Loucy (cell line): ENCODE results near the gene C13orf46.

Experiments used
- H2AFZ ChIP-seq: fragments of 200-600 bp; sonication (generic); 2 replicates; pipeline ENCODE4 v1.6.0; 2016; ENCODE audit warnings: antibody characterized with exemption, mild to moderate bottlenecking, low read length, moderate library complexity
- H3F3A ChIP-seq: fragments of 200-600 bp; 2 replicates; pipeline ENCODE4 v1.6.0; 2016; ENCODE audit warnings: antibody characterized with exemption, low read depth, mild to moderate bottlenecking
- H3K27me3 ChIP-seq: fragments of 200-600 bp; sonication (generic); 2 replicates; pipeline ENCODE4 v1.6.1; 2014; ENCODE audit warnings: low read length, mild to moderate bottlenecking; ENCODE audit not compliant: insufficient read depth, poor library complexity, severe bottlenecking
- H3K36me3 ChIP-seq: fragments of 200-600 bp; sonication (generic); 2 replicates; pipeline ENCODE4 v1.6.1; 2016; ENCODE audit warnings: low read length; ENCODE audit not compliant: insufficient read depth
- H3K4me1 ChIP-seq: fragments of 200-600 bp; sonication (generic); 2 replicates; pipeline ENCODE4 v1.5.1; 2014; ENCODE audit warnings: low read length, mild to moderate bottlenecking; ENCODE audit not compliant: insufficient read depth, poor library complexity, severe bottlenecking
- H3K4me2 ChIP-seq: fragments of 200-600 bp; sonication (generic); 2 replicates; pipeline ENCODE4 v1.6.0; 2014; ENCODE audit warnings: antibody characterized with exemption, low read length, low read depth, mild to moderate bottlenecking; ENCODE audit not compliant: poor library complexity, severe bottlenecking
- H3K4me3 ChIP-seq: fragments of 200-600 bp; sonication (generic); 2 replicates; pipeline ENCODE4 v1.5.1; 2014; ENCODE audit warnings: low read length, mild to moderate bottlenecking, mixed read lengths; ENCODE audit not compliant: poor library complexity, severe bottlenecking
- H3K79me2 ChIP-seq: fragments of 200-600 bp; sonication (generic); 2 replicates; pipeline ENCODE4 v1.6.1; 2014; ENCODE audit warnings: low read length; ENCODE audit not compliant: insufficient read depth
- H3K9ac ChIP-seq: fragments of 200-600 bp; sonication (generic); 2 replicates; pipeline ENCODE4 v1.6.0; 2014; ENCODE audit warnings: mild to moderate bottlenecking, low read depth, low read length, moderate library complexity; ENCODE audit not compliant: poor library complexity, severe bottlenecking
- H3K9me2 ChIP-seq: fragments of 200-600 bp; sonication (generic); replicated peaks from 2 replicates; pipeline ENCODE4 v1.6.1; 2016; ENCODE audit warnings: low read depth, low read length, mixed read lengths
- H3K9me3 ChIP-seq: fragments of 200-600 bp; sonication (generic); 2 replicates; pipeline ENCODE4 v1.6.1; 2014; ENCODE audit warnings: mild to moderate bottlenecking, antibody characterized with exemption, low read length, low read depth; ENCODE audit not compliant: insufficient read depth
- H4K20me1 ChIP-seq: fragments of 200-600 bp; sonication (generic); 2 replicates; pipeline ENCODE4 v1.6.0; 2014; ENCODE audit warnings: antibody characterized with exemption, low read length, mild to moderate bottlenecking; ENCODE audit not compliant: insufficient read depth, poor library complexity, severe bottlenecking
- CTCF ChIP-seq: fragments of 200-600 bp; sonication (generic); conservative IDR thresholded peaks from 2 replicates; pipeline ENCODE4 v1.5.1; 2014; ENCODE audit warnings: mild to moderate bottlenecking, antibody characterized with exemption, low read length
- EZH2phosphoT487 ChIP-seq: fragments of 200-600 bp; IDR thresholded peaks from 2 replicates; pipeline ENCODE4 v1.6.1; 2018; ENCODE audit warnings: antibody characterized with exemption, mild to moderate bottlenecking, moderate library complexity, borderline replicate concordance

The C13orf46 gene

GRCh38 chr13:114015111-114015968, 41.5 kb upstream of the C13orf46 start:
- H4K20me1 ChIP-seq = no peaks in the 10 kb centered on the region
- no peak overlapping the region for H2AFZ ChIP-seq
- TF ChIP-seq EZH2phosphoT487 (no peak), CTCF (no peak)

GRCh38 chr13:114013952-114014629, 40.2 kb upstream of the C13orf46 start:
- TF ChIP-seq CTCF = no peak
- TF ChIP-seq EZH2phosphoT487 = no peak
- peaks cover 55% of the 10 kb centered on the region; the same call in 1 of the 2 replicates for H3K36me3 ChIP-seq
- H3K9me2 ChIP-seq = no peaks in the 10 kb centered on the region
- no peaks in the 10 kb centered on the region for H3K9me3 ChIP-seq
- H3K4me1 ChIP-seq = no peaks in the 10 kb centered on the region
- no peak overlapping the region for H3K9ac ChIP-seq
- no peaks in the 10 kb centered on the region for H3K79me2 ChIP-seq
- no peak overlapping the region for H3K4me3 ChIP-seq
- H3K27me3 ChIP-seq = no peaks in the 10 kb centered on the region
- H3K4me2 ChIP-seq = no peak overlapping the region
- H2AFZ ChIP-seq = no peak overlapping the region
- H4K20me1 ChIP-seq = no peaks in the 10 kb centered on the region
- no peaks in the 10 kb centered on the region for H3F3A ChIP-seq

More at GRCh38 chr13:114015111-114015968, 41.5 kb upstream of the C13orf46 start:
- peaks cover 51% of the 10 kb centered on the region; the same call in 1 of the 2 replicates for H3K36me3 ChIP-seq
- H3K4me2 ChIP-seq = no peak overlapping the region
- no peaks in the 10 kb centered on the region for H3K4me1 ChIP-seq
- no peaks in the 10 kb centered on the region for H3K9me2 ChIP-seq
- no peak overlapping the region for H3K4me3 ChIP-seq
- H3K79me2 ChIP-seq = no peaks in the 10 kb centered on the region
- no peaks in the 10 kb centered on the region for H3F3A ChIP-seq
- no peaks in the 10 kb centered on the region for H3K27me3 ChIP-seq
- H3K9me3 ChIP-seq = no peaks in the 10 kb centered on the region
- H3K9ac ChIP-seq = no peak overlapping the region

- TF ChIP-seq EZH2phosphoT487 (no peak), CTCF (no peak)
- no peak overlapping the region for H2AFZ ChIP-seq
- peaks cover 51% of the 10 kb centered on the region; the same call in 1 of the 2 replicates for H3K36me3 ChIP-seq
Observed at GRCh38 chr13:114013336-114013735, 39.5 kb upstream of the C13orf46 start.

More at GRCh38 chr13:114013336-114013735, 39.5 kb upstream of the C13orf46 start:
- Histone ChIP-seq H3K9ac (no peak overlapping the region), H3K79me2 (no peaks in the 10 kb centered on the region), H3F3A (no peaks in the 10 kb centered on the region), H3K4me2 (no peak overlapping the region), H4K20me1 (no peaks in the 10 kb centered on the region), H3K9me3 (no peaks in the 10 kb centered on the region), H3K27me3 (no peaks in the 10 kb centered on the region), H3K4me3 (no peak overlapping the region), H3K9me2 (no peaks in the 10 kb centered on the region), H3K4me1 (no peaks in the 10 kb centered on the region)
